ENCODE results near the gene CENPH.
"Not testable (repeated sequence)": the region's sequence is repeated elsewhere in the genome, so short reads cannot be mapped to it uniquely, and the experiment has no call there.

Gene CENPH

GRCh38 chr5:69211200-69211599 is 21.8 kb downstream of the CENPH start:
- no peak for DNase-seq

- no peak for DNase-seq
Measured at GRCh38 chr5:69212022-69212421, 22.6 kb downstream of the CENPH start.

- no peak for DNase-seq
Measured at GRCh38 chr5:69213513-69214215, 24.3 kb downstream of the CENPH start.

GRCh38 chr5:69217151-69217511 is 27.7 kb downstream of the CENPH start:
- no peak for DNase-seq

GRCh38 chr5:69217548-69218526 is 28.5 kb downstream of the CENPH start:
- peak; percentile 69 for DNase-seq

- no peak for DNase-seq
Measured at GRCh38 chr5:69219939-69220338, 30.6 kb downstream of the CENPH start.

GRCh38 chr5:69220371-69220770 is 31.0 kb downstream of the CENPH start:
- DNase-seq: not testable (repeated sequence)

GRCh38 chr5:69220833-69221232 is 31.4 kb downstream of the CENPH start:
- DNase-seq: not testable (repeated sequence)

GRCh38 chr5:69224520-69224919 is 35.1 kb downstream of the CENPH start:
- DNase-seq: no peak

GRCh38 chr5:69225860-69226259 is 36.5 kb downstream of the CENPH start:
- DNase-seq: no peak

GRCh38 chr5:69230181-69230580 is 40.8 kb downstream of the CENPH start:
- no peak for DNase-seq

GRCh38 chr5:69231281-69231680 is 41.9 kb downstream of the CENPH start:
- no peak for DNase-seq

GRCh38 chr5:69231851-69232250 is 42.5 kb downstream of the CENPH start:
- DNase-seq: no peak

- DNase-seq: peak; percentile 44
Measured at GRCh38 chr5:69234457-69235268, 45.3 kb downstream of the CENPH start, which contains the start of gene CDK7. Gene CDK7, plus strand, starts transcription at chr5:69234886. Its CDS starts 90 bp downstream, at chr5:69234976.

- DNase-seq: not testable (repeated sequence)
Measured at GRCh38 chr5:69236733-69237132, 47.4 kb downstream of the CENPH start.

GRCh38 chr5:69237877-69238276 is 48.5 kb downstream of the CENPH start:
- DNase-seq: no peak

GRCh38 chr5:69238760-69239251 is 49.4 kb downstream of the CENPH start:
- DNase-seq: no peak

- DNase-seq: no peak
Measured at GRCh38 chr5:69242215-69242927, 53.0 kb downstream of the CENPH start.

- no peak for DNase-seq
Measured at GRCh38 chr5:69245031-69245430, 55.6 kb downstream of the CENPH start.

GRCh38 chr5:69248019-69248418 is 58.6 kb downstream of the CENPH start:
- DNase-seq: no peak

- no peak for DNase-seq
Measured at GRCh38 chr5:69250593-69250992, 61.2 kb downstream of the CENPH start.

- DNase-seq: no peak
Measured at GRCh38 chr5:69252437-69252836, 63.1 kb downstream of the CENPH start.
